IPS-15b (cell line): ENCODE results near the gene ANKS1A.

Source experiments
- H3K27me3 ChIP-seq: one replicate; pipeline ENCODE4 v1.6.1; 2013; ENCODE audit warnings: low read length; ENCODE audit not compliant: control insufficient read depth, insufficient read depth
- H3K36me3 ChIP-seq: one replicate; pipeline ENCODE4 v1.6.1; 2013; ENCODE audit warnings: low read length; ENCODE audit not compliant: control insufficient read depth, insufficient read depth
- H3K4me1 ChIP-seq: one replicate; pipeline ENCODE4 v1.6.1; 2013; ENCODE audit warnings: mild to moderate bottlenecking, low read length; ENCODE audit not compliant: control insufficient read depth, insufficient read depth
- H3K4me3 ChIP-seq: one replicate; pipeline ENCODE4 v1.5.1; 2013; ENCODE audit warnings: low read depth, low read length
- H3K9ac ChIP-seq: one replicate; pipeline ENCODE4 v1.6.1; 2013; ENCODE audit warnings: low read depth, mild to moderate bottlenecking, low read length
- H3K9me3 ChIP-seq: one replicate; pipeline ENCODE4 v1.6.1; 2013; ENCODE audit warnings: mild to moderate bottlenecking, low read length; ENCODE audit not compliant: control insufficient read depth, insufficient read depth

ANKS1A gene

GRCh38 chr6:34908194-34908593 is 19.1 kb downstream of the ANKS1A start:
- H3K36me3 ChIP-seq: no peaks in the 10 kb centered on the region
- H3K4me3 ChIP-seq: no peak overlapping the region
- H3K4me1 ChIP-seq: no peaks in the 10 kb centered on the region
- no peaks in the 10 kb centered on the region for H3K9me3 ChIP-seq
- no peaks in the 10 kb centered on the region for H3K27me3 ChIP-seq
- no peak overlapping the region for H3K9ac ChIP-seq

- Histone ChIP-seq H3K9me3 (no peaks in the 10 kb centered on the region), H3K4me1 (no peaks in the 10 kb centered on the region), H3K9ac (no peak overlapping the region), H3K4me3 (no peak overlapping the region), H3K36me3 (no peaks in the 10 kb centered on the region), H3K27me3 (no peaks in the 10 kb centered on the region)
Measured at GRCh38 chr6:34909320-34909883, 20.3 kb downstream of the ANKS1A start.

GRCh38 chr6:34911822-34912221 is 22.8 kb downstream of the ANKS1A start:
- peaks cover 2% of the 10 kb centered on the region for H3K36me3 ChIP-seq
- H3K9ac ChIP-seq: no peak overlapping the region
- H3K9me3 ChIP-seq: no peaks in the 10 kb centered on the region
- no peak overlapping the region for H3K4me3 ChIP-seq
- no peaks in the 10 kb centered on the region for H3K4me1 ChIP-seq
- no peaks in the 10 kb centered on the region for H3K27me3 ChIP-seq

GRCh38 chr6:34912715-34913464 is 23.8 kb downstream of the ANKS1A start:
- no peaks in the 10 kb centered on the region for H3K27me3 ChIP-seq
- no peak overlapping the region for H3K9ac ChIP-seq
- H3K9me3 ChIP-seq: no peaks in the 10 kb centered on the region
- H3K4me3 ChIP-seq: no peak overlapping the region
- H3K4me1 ChIP-seq: no peaks in the 10 kb centered on the region
- peaks cover 2% of the 10 kb centered on the region for H3K36me3 ChIP-seq

- Histone ChIP-seq H3K9ac (no peak overlapping the region), H3K4me3 (no peak overlapping the region), H3K36me3 (peaks cover 2% of the 10 kb centered on the region), H3K9me3 (no peaks in the 10 kb centered on the region), H3K27me3 (no peaks in the 10 kb centered on the region), H3K4me1 (no peaks in the 10 kb centered on the region)
Measured at GRCh38 chr6:34914358-34914757, 25.3 kb downstream of the ANKS1A start.

GRCh38 chr6:34916348-34916967 is 27.4 kb downstream of the ANKS1A start:
- H3K4me1 ChIP-seq: no peaks in the 10 kb centered on the region
- no peaks in the 10 kb centered on the region for H3K27me3 ChIP-seq
- no peaks in the 10 kb centered on the region for H3K9me3 ChIP-seq
- H3K4me3 ChIP-seq: no peak overlapping the region
- H3K36me3 ChIP-seq: peaks cover 2% of the 10 kb centered on the region
- H3K9ac ChIP-seq: no peak overlapping the region

GRCh38 chr6:34917626-34918285 is 28.7 kb downstream of the ANKS1A start:
- no peaks in the 10 kb centered on the region for H3K9me3 ChIP-seq
- no peak overlapping the region for H3K9ac ChIP-seq
- H3K4me1 ChIP-seq: no peaks in the 10 kb centered on the region
- H3K36me3 ChIP-seq: peaks cover 2% of the 10 kb centered on the region
- H3K27me3 ChIP-seq: no peaks in the 10 kb centered on the region
- no peak overlapping the region for H3K4me3 ChIP-seq

GRCh38 chr6:34919651-34920050 is 30.6 kb downstream of the ANKS1A start:
- no peak overlapping the region for H3K9ac ChIP-seq
- H3K4me3 ChIP-seq: no peak overlapping the region
- no peaks in the 10 kb centered on the region for H3K4me1 ChIP-seq

GRCh38 chr6:34920097-34920496 is 31.0 kb downstream of the ANKS1A start:
- Histone ChIP-seq H3K9me3 (no peaks in the 10 kb centered on the region), H3K27me3 (no peaks in the 10 kb centered on the region), H3K4me3 (no peak overlapping the region), H3K9ac (no peak overlapping the region), H3K4me1 (no peaks in the 10 kb centered on the region), H3K36me3 (peaks cover 2% of the 10 kb centered on the region)

More at GRCh38 chr6:34919651-34920050, 30.6 kb downstream of the ANKS1A start:
- H3K36me3 ChIP-seq: peaks cover 2% of the 10 kb centered on the region
- H3K27me3 ChIP-seq: no peaks in the 10 kb centered on the region
- H3K9me3 ChIP-seq: no peaks in the 10 kb centered on the region

GRCh38 chr6:34922177-34922663 is 33.2 kb downstream of the ANKS1A start:
- Histone ChIP-seq H3K9me3 (no peaks in the 10 kb centered on the region), H3K9ac (no peak overlapping the region), H3K4me3 (no peak overlapping the region), H3K27me3 (peaks cover 4% of the 10 kb centered on the region), H3K36me3 (no peaks in the 10 kb centered on the region), H3K4me1 (peaks cover 10% of the 10 kb centered on the region)

GRCh38 chr6:34924831-34925625 is 36.0 kb downstream of the ANKS1A start:
- H3K9me3 ChIP-seq: no peaks in the 10 kb centered on the region
- no peak overlapping the region for H3K9ac ChIP-seq

More at GRCh38 chr6:34924831-34925625, 36.0 kb downstream of the ANKS1A start:
- Histone ChIP-seq H3K4me3 (no peak overlapping the region), H3K36me3 (no peaks in the 10 kb centered on the region), H3K27me3 (peaks cover 12% of the 10 kb centered on the region), H3K4me1 (peaks cover 19% of the 10 kb centered on the region)
